GM23248 (cell line): ENCODE data around the gene MAPK6. TPM values are rescaled to one million over a fixed set of nuclear protein-coding genes. Genes with fewer than 3 reads are reported as not detected.

Experiments used
- DNase-seq: peaks from one replicate; pipeline ENCODE4 v3.0.0-alpha.2; 2015
- H2AFZ ChIP-seq: fragments of 200-600 bp; sonication (generic); 2 replicates; pipeline ENCODE4 v1.6.1; 2016; ENCODE audit warnings: antibody characterized with exemption
- H3F3A ChIP-seq: fragments of 200-600 bp; sonication (generic); 2 replicates; pipeline ENCODE4 v1.6.1; 2016; ENCODE audit warnings: mild to moderate bottlenecking, antibody characterized with exemption, mixed run types; ENCODE audit not compliant: insufficient read depth
- H3K27ac ChIP-seq: fragments of 200-600 bp; sonication (generic); 2 replicates; pipeline ENCODE4 v1.5.1; 2016; ENCODE audit warnings: mild to moderate bottlenecking
- H3K27me3 ChIP-seq: fragments of 200-600 bp; sonication (generic); replicated peaks from 2 replicates; pipeline ENCODE4 v1.6.1; 2016; ENCODE audit warnings: mild to moderate bottlenecking; ENCODE audit not compliant: insufficient read depth
- H3K36me3 ChIP-seq: fragments of 200-600 bp; sonication (generic); 2 replicates; pipeline ENCODE4 v1.6.1; 2016; ENCODE audit warnings: low read depth, mild to moderate bottlenecking
- H3K4me1 ChIP-seq: fragments of 200-600 bp; sonication (generic); 2 replicates; pipeline ENCODE4 v1.6.1; 2016; ENCODE audit warnings: mild to moderate bottlenecking; ENCODE audit not compliant: insufficient read depth
- H3K4me2 ChIP-seq: fragments of 200-600 bp; sonication (generic); one replicate; pipeline ENCODE4 v1.6.1; 2016; ENCODE audit warnings: mild to moderate bottlenecking; ENCODE audit not compliant: unreplicated experiment
- H3K4me3 ChIP-seq: fragments of 200-600 bp; sonication (generic); 2 replicates; pipeline ENCODE4 v1.5.1; 2016; ENCODE audit warnings: mild to moderate bottlenecking
- H3K79me2 ChIP-seq: fragments of 200-600 bp; sonication (generic); 2 replicates; pipeline ENCODE4 v1.6.1; 2016; ENCODE audit warnings: mild to moderate bottlenecking; ENCODE audit not compliant: insufficient read depth
- H3K9ac ChIP-seq: fragments of 200-600 bp; sonication (generic); 2 replicates; pipeline ENCODE4 v1.6.1; 2016; ENCODE audit warnings: mild to moderate bottlenecking
- H3K9me2 ChIP-seq: fragments of 200-600 bp; sonication (generic); 2 replicates; pipeline ENCODE4 v1.6.1; 2016; ENCODE audit warnings: mixed run types, mild to moderate bottlenecking, moderate library complexity; ENCODE audit not compliant: insufficient read depth
- H3K9me3 ChIP-seq: fragments of 200-600 bp; sonication (generic); one replicate; pipeline ENCODE4 v1.6.1; 2017; ENCODE audit warnings: low read depth
- H4K20me1 ChIP-seq: fragments of 200-600 bp; sonication (generic); 2 replicates; pipeline ENCODE4 v1.6.0; 2016; ENCODE audit not compliant: insufficient read depth
- EZH2 ChIP-seq: fragments of 200-600 bp; sonication (generic); IDR thresholded peaks from 2 replicates; pipeline ENCODE4 v1.6.1; 2018; ENCODE audit warnings: antibody characterized with exemption, mild to moderate bottlenecking; ENCODE audit not compliant: insufficient read depth, poor library complexity, severe bottlenecking
- EZH2phosphoT487 ChIP-seq: fragments of 200-600 bp; sonication (generic); IDR thresholded peaks from 2 replicates; pipeline ENCODE4 v1.6.1; 2018; ENCODE audit warnings: antibody characterized with exemption, moderate library complexity, mild to moderate bottlenecking, low read depth; ENCODE audit not compliant: insufficient read depth
- WGBS, 2 experiments: methylation state at CpG; one replicate each; pipeline ENCODE4 v1.1.6; 2015 to 2017; ENCODE audit warnings: low lambda C conversion rate in 2 of 2, low coverage in 1 of 2; ENCODE audit errors: missing lambda C conversion rate in 2 of 2; 5-methylcytosine and 5-hydroxymethylcytosine counted together
- in situ Hi-C: fragments of 300-500 bp; cut with MboI; formaldehyde crosslinking; loops from 2 replicates; pipeline ENCODE4 v1.15.0; 2020
- polyA plus RNA-seq: library from polyadenylated mRNA; unstranded; fragments of >200 nt; fragmentation: Nextera tagmentation; extraction: Ambion mirVana; gene quantifications from 2 replicates; pipeline ENCODE4 v1.2.1, GENCODE V29; 2016
- total RNA-seq: library from RNA; depleted of rRNA; stranded (reverse); fragments of >200 nt; shearing (Covaris generic); gene quantifications from 2 replicates; pipeline ENCODE4 v1.2.3, GENCODE V29; 2014; rRNA removed

The MAPK6 gene
- total RNA-seq = 55.4 and 69.3 TPM in 2 replicates
- 36.0 and 36.5 TPM in 2 replicates for polyA plus RNA-seq

DNA sequence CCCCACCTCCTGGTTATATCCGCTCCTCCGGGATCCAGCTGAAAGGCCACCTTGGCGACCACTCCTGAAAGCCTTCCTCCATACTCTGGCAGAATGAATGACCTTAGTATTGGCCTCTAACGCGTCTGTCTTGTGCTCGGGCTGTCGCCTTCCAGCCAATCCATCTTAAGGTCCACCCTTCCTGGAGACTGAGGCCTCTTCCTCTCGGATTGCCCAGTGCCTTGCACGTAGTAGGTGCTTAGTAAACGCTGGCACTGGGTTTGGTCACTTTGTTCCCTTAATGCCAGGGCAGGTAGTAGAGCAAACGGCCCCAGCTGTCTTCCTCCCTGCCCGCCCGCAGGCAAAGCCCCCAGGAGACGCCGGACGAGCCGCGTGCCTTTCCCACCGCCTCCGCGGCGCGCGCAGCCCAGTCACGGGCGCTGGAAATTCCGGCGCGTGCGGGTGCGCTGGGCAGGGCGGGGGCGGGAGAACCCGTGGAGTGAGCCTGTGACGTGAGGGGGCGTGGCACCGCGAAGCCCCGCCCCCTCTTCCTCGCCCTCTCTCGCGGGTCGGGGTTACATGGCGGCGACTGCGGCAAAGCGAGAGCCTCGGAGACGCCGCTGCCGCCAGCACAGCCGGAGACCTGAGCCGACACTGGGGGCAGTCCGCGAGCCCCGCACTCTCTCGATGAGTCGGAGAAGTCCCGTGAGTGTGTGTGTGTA, at the start of gene MAPK6:
Gene MAPK6, plus strand, starts transcription at position 527 of the 701 bp plus-strand sequence. CDS start 27,242 bp downstream, outside the sequence.
- Histone ChIP-seq H3K36me3 (no peaks in the 10 kb centered on the region), H3K4me2 (peak within 1 kb of the TSS; percentile 100), H3K4me3 (peak within 1 kb of the TSS; percentile 100), H2AFZ (peak within 1 kb of the TSS; percentile 58), H4K20me1 (no peaks in the 10 kb centered on the region; the same call in 1 of the 2 replicates), H3K9ac (peak within 1 kb of the TSS; percentile 100), H3K4me1 (peaks cover 21% of the 10 kb centered on the region), H3F3A (peaks cover 36% of the 10 kb centered on the region), H3K27me3 (no peaks in the 10 kb centered on the region), H3K9me3 (no peaks in the 10 kb centered on the region), H3K9me2 (no peaks in the 10 kb centered on the region), H3K79me2 (peaks cover 40% of the 10 kb centered on the region), H3K27ac (peak within 1 kb of the TSS; percentile 100)
- in situ Hi-C loops = no loop called here
- WGBS, 2 experiments = 5 to 8% methylated on average over 37 to 59 of the region's 59 CpGs
- TF ChIP-seq EZH2phosphoT487 (no peak), EZH2 (no peak)
- peak; percentile 97 for DNase-seq

DNA sequence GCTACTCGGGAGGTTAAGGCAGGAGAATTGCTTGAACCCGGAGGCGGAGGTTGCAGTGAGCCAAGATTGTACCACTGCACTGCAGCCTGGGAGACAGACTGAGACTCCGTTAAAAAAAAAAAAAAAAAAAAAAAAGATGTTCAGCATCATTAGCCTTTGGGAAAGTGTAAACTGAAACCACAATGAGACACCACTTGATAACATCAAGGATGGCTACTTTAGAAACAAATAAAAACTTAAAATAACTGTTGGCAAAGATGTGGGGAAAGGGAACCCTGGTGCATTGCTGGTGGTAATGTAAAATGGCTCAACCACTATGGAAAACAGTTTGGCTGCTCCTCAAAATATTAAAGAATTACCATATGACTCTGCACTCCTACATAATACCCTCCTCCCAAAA, 49.3 kb upstream of the MAPK6 start:
- Histone ChIP-seq H3K4me2 (peak overlapping the region; percentile 86), H3K4me1 (peaks cover 8% of the 10 kb centered on the region)
- in situ Hi-C loops = no loop called here

DNA sequence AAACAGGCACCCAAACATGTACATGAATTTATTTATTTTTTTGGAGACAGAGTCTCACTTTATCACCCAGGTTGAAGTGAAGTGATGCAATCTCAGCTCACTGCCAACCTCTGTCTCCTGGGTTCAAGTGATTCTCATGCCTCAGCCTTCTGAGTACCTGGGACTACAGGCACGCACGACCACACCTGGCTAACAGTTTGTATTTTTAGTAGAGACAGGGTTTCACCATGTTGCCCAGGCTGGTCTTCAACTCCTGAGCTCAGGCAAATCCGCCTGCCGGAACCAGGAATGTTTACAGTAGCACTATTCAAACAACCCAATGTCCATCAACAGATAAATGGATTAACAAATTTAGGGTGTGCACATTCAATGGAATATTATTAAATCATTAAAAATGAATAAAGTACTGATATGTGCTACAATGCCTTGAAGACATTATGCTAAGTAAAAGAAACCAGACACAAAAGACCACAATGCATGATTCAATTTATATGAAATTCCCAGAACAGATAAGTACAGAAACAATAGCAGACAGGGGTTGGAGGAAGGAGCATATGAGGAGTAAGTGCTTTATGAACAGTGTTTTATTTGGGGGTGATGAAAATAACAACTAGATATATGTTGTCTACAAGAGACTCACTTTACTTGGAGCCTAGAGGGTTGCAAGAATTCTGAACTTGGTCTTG, 48.7 kb upstream of the MAPK6 start:
- in situ Hi-C loops = no loop called here
- WGBS, 2 experiments = 49 to 51% methylated on average over 4 of the region's 4 CpGs

More for the DNA sequence above, 49.3 kb upstream of the MAPK6 start:
- Histone ChIP-seq H3K9me3 (no peaks in the 10 kb centered on the region), H3K9me2 (no peaks in the 10 kb centered on the region), H2AFZ (no peak overlapping the region), H3K27ac (peak overlapping the region; percentile 87; the same call in 1 of the 2 replicates), H3K79me2 (peaks cover 74% of the 10 kb centered on the region), H3K27me3 (no peaks in the 10 kb centered on the region), H4K20me1 (0 out of 2 replicates have a peak, but pooled peaks cover 6% of the 10 kb centered on the region), H3K4me3 (peak overlapping the region; percentile 97), H3F3A (0 out of 2 replicates have a peak, but pooled peaks cover 7% of the 10 kb centered on the region), H3K36me3 (no peaks in the 10 kb centered on the region), H3K9ac (peak overlapping the region; percentile 93)
- WGBS, 2 experiments = 61 to 70% methylated on average over 3 to 4 of the region's 4 CpGs
- TF ChIP-seq EZH2 = no peak
- no peak for TF ChIP-seq EZH2phosphoT487
- peak; percentile 61 for DNase-seq

DNA sequence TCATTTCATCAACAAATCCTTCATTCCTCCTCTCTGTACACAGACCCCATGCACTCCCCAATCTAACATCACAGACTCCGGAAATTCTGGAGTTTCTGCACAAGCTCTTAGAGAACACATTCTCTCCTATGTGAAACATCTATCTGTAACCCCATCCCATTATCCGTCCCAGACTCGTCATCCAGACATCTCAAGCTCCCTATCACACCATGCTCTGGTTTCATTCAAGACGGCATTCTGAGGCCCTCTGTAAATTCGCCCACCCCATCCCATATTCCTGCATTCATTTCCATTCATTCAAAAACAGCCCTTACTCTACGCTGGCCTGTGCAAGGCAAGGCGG, 48.0 kb upstream of the MAPK6 start:
- H3K4me2 ChIP-seq = peak overlapping the region; percentile 86
- H3K9me2 ChIP-seq = no peaks in the 10 kb centered on the region
- H3K36me3 ChIP-seq = no peaks in the 10 kb centered on the region
- peak overlapping the region; percentile 87 for H3K27ac ChIP-seq
- H3K9me3 ChIP-seq = no peaks in the 10 kb centered on the region
- TF ChIP-seq EZH2phosphoT487 = no peak
- TF ChIP-seq EZH2 = no peak
- H4K20me1 ChIP-seq = 0 out of 2 replicates have a peak, but pooled peaks cover 6% of the 10 kb centered on the region
- H3K79me2 ChIP-seq = peaks cover 62% of the 10 kb centered on the region
- peak overlapping the region; percentile 94 for H2AFZ ChIP-seq
- H3K4me3 ChIP-seq = peak overlapping the region; percentile 97
- DNase-seq = no peak
- peak overlapping the region; percentile 93 for H3K9ac ChIP-seq
- H3K27me3 ChIP-seq = no peaks in the 10 kb centered on the region
- 0 out of 2 replicates have a peak, but pooled peaks cover 7% of the 10 kb centered on the region for H3F3A ChIP-seq
- H3K4me1 ChIP-seq = peaks cover 8% of the 10 kb centered on the region
- in situ Hi-C loops = no loop called here
- WGBS, 2 experiments = 0 to 2% methylated on average over 7 of the region's 7 CpGs

More for the DNA sequence above, 48.7 kb upstream of the MAPK6 start:
- Histone ChIP-seq H3K4me3 (peak overlapping the region; percentile 97), H2AFZ (no peak overlapping the region), H3K27ac (peak overlapping the region; percentile 87), H3K4me2 (peak overlapping the region; percentile 86), H3K9me3 (no peaks in the 10 kb centered on the region), H3K4me1 (peaks cover 8% of the 10 kb centered on the region), H3K36me3 (no peaks in the 10 kb centered on the region), H3K27me3 (no peaks in the 10 kb centered on the region), H3F3A (0 out of 2 replicates have a peak, but pooled peaks cover 7% of the 10 kb centered on the region), H4K20me1 (0 out of 2 replicates have a peak, but pooled peaks cover 6% of the 10 kb centered on the region), H3K79me2 (peaks cover 69% of the 10 kb centered on the region), H3K9me2 (no peaks in the 10 kb centered on the region), H3K9ac (peak overlapping the region; percentile 93)
- no peak for TF ChIP-seq EZH2
- TF ChIP-seq EZH2phosphoT487 = no peak
- peak; percentile 10 for DNase-seq
